Measurements from ENCODE around the gene SH3GL2.

The SH3GL2 gene

GRCh38 chr9:17653947-17654465 lies 75.1 kb downstream of the SH3GL2 start:
- in situ Hi-C loops (cut with MboI; ENCODE audit: low sequenced_read_pairs, unreplicated experiment), result no loop called here
- TF ChIP-seq, protein P1, sequence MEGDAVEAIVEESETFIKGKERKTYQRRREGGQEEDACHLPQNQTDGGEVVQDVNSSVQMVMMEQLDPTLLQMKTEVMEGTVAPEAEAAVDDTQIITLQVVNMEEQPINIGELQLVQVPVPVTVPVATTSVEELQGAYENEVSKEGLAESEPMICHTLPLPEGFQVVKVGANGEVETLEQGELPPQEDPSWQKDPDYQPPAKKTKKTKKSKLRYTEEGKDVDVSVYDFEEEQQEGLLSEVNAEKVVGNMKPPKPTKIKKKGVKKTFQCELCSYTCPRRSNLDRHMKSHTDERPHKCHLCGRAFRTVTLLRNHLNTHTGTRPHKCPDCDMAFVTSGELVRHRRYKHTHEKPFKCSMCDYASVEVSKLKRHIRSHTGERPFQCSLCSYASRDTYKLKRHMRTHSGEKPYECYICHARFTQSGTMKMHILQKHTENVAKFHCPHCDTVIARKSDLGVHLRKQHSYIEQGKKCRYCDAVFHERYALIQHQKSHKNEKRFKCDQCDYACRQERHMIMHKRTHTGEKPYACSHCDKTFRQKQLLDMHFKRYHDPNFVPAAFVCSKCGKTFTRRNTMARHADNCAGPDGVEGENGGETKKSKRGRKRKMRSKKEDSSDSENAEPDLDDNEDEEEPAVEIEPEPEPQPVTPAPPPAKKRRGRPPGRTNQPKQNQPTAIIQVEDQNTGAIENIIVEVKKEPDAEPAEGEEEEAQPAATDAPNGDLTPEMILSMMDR (IDR thresholded peaks at IDR 0.05; ENCODE audit: borderline replicate concordance, control extremely low read depth, extremely low read depth, insufficient read depth, missing control alignments), result no peak
- no peak for DNase-seq (ENCODE audit: low spot score)

GRCh38 chr9:17656889-17657288 lies 78.0 kb downstream of the SH3GL2 start:
- TF ChIP-seq, protein P1 (IDR thresholded peaks at IDR 0.05; ENCODE audit: borderline replicate concordance, control extremely low read depth, extremely low read depth, insufficient read depth, missing control alignments), result no peak
- DNase-seq (ENCODE audit: low spot score), result no peak
- in situ Hi-C loops (cut with MboI; ENCODE audit: low sequenced_read_pairs, unreplicated experiment), result no loop called here

DNA sequence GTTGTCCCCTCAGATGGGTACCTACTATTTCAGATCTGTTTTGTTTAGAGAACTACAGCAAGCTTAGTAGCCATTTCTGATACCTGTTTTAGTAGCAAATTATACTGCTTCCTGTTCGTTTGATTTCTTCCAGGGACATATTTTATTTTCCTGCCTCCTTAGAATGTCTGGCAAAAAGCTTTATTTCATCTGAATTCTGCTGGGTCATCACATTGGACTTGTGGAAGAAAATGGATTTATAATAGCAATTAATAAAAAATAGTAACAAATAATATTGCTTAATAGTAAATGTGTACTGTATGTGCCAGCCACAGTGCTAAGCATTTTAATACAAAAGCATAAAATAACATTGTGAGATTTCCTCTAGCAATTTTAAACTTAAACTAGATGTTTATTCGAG lies 79.4 kb downstream of the SH3GL2 start:
- TF ChIP-seq, protein P1 (IDR thresholded peaks at IDR 0.05; ENCODE audit: borderline replicate concordance, control extremely low read depth, extremely low read depth, insufficient read depth, missing control alignments), result no peak
- in situ Hi-C loops (cut with MboI; ENCODE audit: low sequenced_read_pairs, unreplicated experiment), result no loop called here
- no peak for DNase-seq (ENCODE audit: low spot score)

GRCh38 chr9:17660158-17660557 lies 81.3 kb downstream of the SH3GL2 start:
- in situ Hi-C loops (cut with MboI; ENCODE audit: low sequenced_read_pairs, unreplicated experiment), result no loop called here
- no peak for DNase-seq (ENCODE audit: low spot score)
- TF ChIP-seq, protein P1 (IDR thresholded peaks at IDR 0.05; ENCODE audit: borderline replicate concordance, control extremely low read depth, extremely low read depth, insufficient read depth, missing control alignments), result no peak

- no peak for DNase-seq (ENCODE audit: low spot score)
- TF ChIP-seq, protein P1 (IDR thresholded peaks at IDR 0.05; ENCODE audit: borderline replicate concordance, control extremely low read depth, extremely low read depth, insufficient read depth, missing control alignments), result no peak
- in situ Hi-C loops (cut with MboI; ENCODE audit: low sequenced_read_pairs, unreplicated experiment), result no loop called here
Observed at GRCh38 chr9:17665450-17665849, 86.6 kb downstream of the SH3GL2 start.

DNA sequence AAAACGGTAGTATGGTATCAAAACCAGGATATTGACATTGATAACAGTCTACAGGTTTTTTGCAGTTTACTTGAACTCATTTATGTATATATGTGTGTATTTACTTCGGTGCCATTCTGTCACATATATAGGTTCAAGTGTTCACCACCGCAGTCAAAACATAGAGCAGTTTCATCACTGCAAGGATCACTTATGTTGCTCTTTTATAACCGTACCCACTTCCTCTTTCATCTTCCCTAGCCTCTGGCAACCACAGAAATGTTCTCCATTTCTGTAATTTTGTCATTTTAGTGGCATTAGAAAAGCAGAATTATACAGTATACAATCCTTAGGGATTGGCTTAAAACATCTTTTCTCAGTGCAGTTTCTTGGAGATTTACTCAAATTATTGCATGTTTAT lies 90.3 kb downstream of the SH3GL2 start:
- in situ Hi-C loops (cut with MboI; ENCODE audit: low sequenced_read_pairs, unreplicated experiment), result no loop called here
- no peak for DNase-seq (ENCODE audit: low spot score)

More for the DNA sequence above, 90.3 kb downstream of the SH3GL2 start:
- TF ChIP-seq, protein P1 (IDR thresholded peaks at IDR 0.05; ENCODE audit: borderline replicate concordance, control extremely low read depth, extremely low read depth, insufficient read depth, missing control alignments), result no peak

Data from GM13976 (cell line).